ENCODE data around the gene ATP8A2. TPM values are rescaled to one million over a fixed set of nuclear protein-coding genes. Genes with fewer than 3 reads are reported as not detected.

ATP8A2 gene
- total RNA-seq, 4 donors from 2014 or later, result 0.29 to 0.65 (median 0.46) TPM

- Histone ChIP-seq H3K9me3 (no peaks in the 10 kb centered on the region), H3K27ac (replicated peaks in 1 of 4) (no peak overlapping the region), H3K4me1 (no peaks in the 10 kb centered on the region), H3K4me3 (no peak overlapping the region), H3K27me3 (peaks cover 0 to 5% (median 0%) of the 10 kb centered on the region in 4 donors), H3K36me3 (no peaks in the 10 kb centered on the region)
- 86% methylated on average over 1 of the region's 1 CpG for WGBS
- no peak for DNase-seq (ENCODE audit: extremely low spot score)
- intact Hi-C loops (cut with DNase I), result no loop called here
- TF ChIP-seq EP300 (IDR thresholded peaks at IDR 0.05) (no peak), CTCF (IDR thresholded peaks at IDR 0.05) (no peak), POLR2AphosphoS5 (IDR thresholded peaks at IDR 0.05) (no peak), POLR2A (IDR thresholded peaks at IDR 0.05; ENCODE audit: low read depth) (no peak)
Observed at GRCh38 chr13:25715760-25716159, 344.0 kb downstream of the ATP8A2 start.

GRCh38 chr13:25717666-25718197, 346.0 kb downstream of the ATP8A2 start:
- Histone ChIP-seq H3K27ac (replicated peaks in 1 of 4) (no peak overlapping the region), H3K36me3 (no peaks in the 10 kb centered on the region), H3K4me1 (no peaks in the 10 kb centered on the region), H3K27me3 (peaks cover 0 to 5% (median 0%) of the 10 kb centered on the region in 4 donors), H3K9me3 (no peaks in the 10 kb centered on the region), H3K4me3 (no peak overlapping the region)
- TF ChIP-seq POLR2AphosphoS5 (IDR thresholded peaks at IDR 0.05), result no peak
- TF ChIP-seq POLR2A (IDR thresholded peaks at IDR 0.05; ENCODE audit: low read depth), result no peak
- TF ChIP-seq CTCF (IDR thresholded peaks at IDR 0.05), result no peak
- TF ChIP-seq EP300 (IDR thresholded peaks at IDR 0.05), result no peak
- intact Hi-C loops (cut with DNase I), result no loop called here
- DNase-seq (ENCODE audit: extremely low spot score), result no peak
- WGBS, result 75% methylated on average over 5 of the region's 5 CpGs

- Histone ChIP-seq H3K9me3 (no peaks in the 10 kb centered on the region), H3K36me3 (no peaks in the 10 kb centered on the region), H3K27ac (replicated peaks in 1 of 4) (no peak overlapping the region), H3K4me3 (no peak overlapping the region), H3K27me3 (no peaks in the 10 kb centered on the region), H3K4me1 (no peaks in the 10 kb centered on the region)
- DNase-seq (ENCODE audit: extremely low spot score), result no peak
- TF ChIP-seq CTCF (IDR thresholded peaks at IDR 0.05), result no peak
- no peak for TF ChIP-seq POLR2A (IDR thresholded peaks at IDR 0.05; ENCODE audit: low read depth)
- no peak for TF ChIP-seq EP300 (IDR thresholded peaks at IDR 0.05)
- TF ChIP-seq POLR2AphosphoS5 (IDR thresholded peaks at IDR 0.05), result no peak
- intact Hi-C loops (cut with DNase I), result no loop called here
- 100% methylated on average over 2 of the region's 2 CpGs for WGBS
Observed at GRCh38 chr13:25719666-25720065, 347.9 kb downstream of the ATP8A2 start.

GRCh38 chr13:25722893-25723292, 351.1 kb downstream of the ATP8A2 start:
- H3K4me3 ChIP-seq, result no peak overlapping the region
- TF ChIP-seq POLR2AphosphoS5 (IDR thresholded peaks at IDR 0.05), result no peak
- no peak for TF ChIP-seq POLR2A (IDR thresholded peaks at IDR 0.05; ENCODE audit: low read depth)
- no peak for TF ChIP-seq EP300 (IDR thresholded peaks at IDR 0.05)
- WGBS, result 88% methylated on average over 1 of the region's 1 CpG
- no peak for DNase-seq (ENCODE audit: extremely low spot score)
- no peaks in the 10 kb centered on the region for H3K9me3 ChIP-seq
- no peaks in the 10 kb centered on the region for H3K4me1 ChIP-seq
- H3K27ac ChIP-seq (replicated peaks in 1 of 4), result no peak overlapping the region
- H3K36me3 ChIP-seq, result no peaks in the 10 kb centered on the region
- no peaks in the 10 kb centered on the region for H3K27me3 ChIP-seq
- intact Hi-C loops (cut with DNase I), result no loop called here

- intact Hi-C loops (cut with DNase I), result no loop called here
- no peaks in the 10 kb centered on the region for H3K27me3 ChIP-seq
- H3K36me3 ChIP-seq, result no peaks in the 10 kb centered on the region
- no peak overlapping the region for H3K4me3 ChIP-seq
- no peaks in the 10 kb centered on the region for H3K4me1 ChIP-seq
- no peak for TF ChIP-seq EP300 (IDR thresholded peaks at IDR 0.05)
- TF ChIP-seq POLR2A (IDR thresholded peaks at IDR 0.05; ENCODE audit: low read depth), result no peak
- no peak for TF ChIP-seq CTCF (IDR thresholded peaks at IDR 0.05)
- no peak for TF ChIP-seq POLR2AphosphoS5 (IDR thresholded peaks at IDR 0.05)
- 83% methylated on average over 3 of the region's 3 CpGs for WGBS
- no peaks in the 10 kb centered on the region for H3K9me3 ChIP-seq
- no peak for DNase-seq (ENCODE audit: extremely low spot score)
- no peak overlapping the region for H3K27ac ChIP-seq (replicated peaks in 1 of 4)
Observed at GRCh38 chr13:25725104-25725503, 353.3 kb downstream of the ATP8A2 start.
